Cardiac muscle cell (in vitro differentiated cells and primary cell): ENCODE measurements around the gene IGIP. TPM values are rescaled to one million over a fixed set of nuclear protein-coding genes. Genes with fewer than 3 reads are reported as not detected.

ENCODE experiments used
- DNase-seq, 2 donors: peaks; one replicate each; pipeline versions ENCODE4 v3.0.0 to v3.0.0-alpha.2; 2010 to 2017; ENCODE audit warnings: low read depth in 1 of 2, low spot score in 1 of 2
- H3K27ac ChIP-seq: fragments of 200-600 bp; sonication (generic); 2 replicates; pipeline ENCODE4 v1.5.1; 2016
- H3K27me3 ChIP-seq: fragments of 200-600 bp; sonication (generic); 2 replicates; pipeline ENCODE4 v1.6.0; 2016; ENCODE audit warnings: control low read depth
- H3K36me3 ChIP-seq: fragments of 200-600 bp; sonication (generic); 2 replicates; pipeline ENCODE4 v1.5.1; 2016; ENCODE audit warnings: control low read depth
- H3K4me1 ChIP-seq: fragments of 200-600 bp; sonication (generic); 2 replicates; pipeline ENCODE4 v1.8.1; 2017; ENCODE audit warnings: low read depth, mild to moderate bottlenecking, mixed run types
- H3K4me3 ChIP-seq: fragments of 200-600 bp; sonication (generic); 2 replicates; pipeline ENCODE4 v1.5.1; 2016; ENCODE audit warnings: mild to moderate bottlenecking
- H3K9me3 ChIP-seq: fragments of 200-600 bp; sonication (generic); 2 replicates; pipeline ENCODE4 v1.5.1; 2017; ENCODE audit warnings: low read depth, mild to moderate bottlenecking, control low read depth
- polyA plus RNA-seq: library from polyadenylated mRNA; unstranded; fragments of >200 nt; fragmentation: Nextera tagmentation; extraction: Ambion mirVana; gene quantifications from 2 replicates; pipeline ENCODE4 v1.2.1, GENCODE V29; 2016
- total RNA-seq: library from RNA; depleted of rRNA; stranded (reverse); fragments of >200 nt; gene quantifications from 2 replicates; pipeline ENCODE4 v1.2.3, GENCODE V29; 2016
- TF ChIP-seq, protein P1 (sequence below): IDR thresholded peaks from 2 replicates; pipeline ENCODE4 v1.5.1; 2012; ENCODE audit warnings: low read depth, mild to moderate bottlenecking, low read length

Gene IGIP
- total and polyA plus RNA-seq, 2 experiments from 2014 or later, result 0.51 to 4.8 TPM

DNA sequence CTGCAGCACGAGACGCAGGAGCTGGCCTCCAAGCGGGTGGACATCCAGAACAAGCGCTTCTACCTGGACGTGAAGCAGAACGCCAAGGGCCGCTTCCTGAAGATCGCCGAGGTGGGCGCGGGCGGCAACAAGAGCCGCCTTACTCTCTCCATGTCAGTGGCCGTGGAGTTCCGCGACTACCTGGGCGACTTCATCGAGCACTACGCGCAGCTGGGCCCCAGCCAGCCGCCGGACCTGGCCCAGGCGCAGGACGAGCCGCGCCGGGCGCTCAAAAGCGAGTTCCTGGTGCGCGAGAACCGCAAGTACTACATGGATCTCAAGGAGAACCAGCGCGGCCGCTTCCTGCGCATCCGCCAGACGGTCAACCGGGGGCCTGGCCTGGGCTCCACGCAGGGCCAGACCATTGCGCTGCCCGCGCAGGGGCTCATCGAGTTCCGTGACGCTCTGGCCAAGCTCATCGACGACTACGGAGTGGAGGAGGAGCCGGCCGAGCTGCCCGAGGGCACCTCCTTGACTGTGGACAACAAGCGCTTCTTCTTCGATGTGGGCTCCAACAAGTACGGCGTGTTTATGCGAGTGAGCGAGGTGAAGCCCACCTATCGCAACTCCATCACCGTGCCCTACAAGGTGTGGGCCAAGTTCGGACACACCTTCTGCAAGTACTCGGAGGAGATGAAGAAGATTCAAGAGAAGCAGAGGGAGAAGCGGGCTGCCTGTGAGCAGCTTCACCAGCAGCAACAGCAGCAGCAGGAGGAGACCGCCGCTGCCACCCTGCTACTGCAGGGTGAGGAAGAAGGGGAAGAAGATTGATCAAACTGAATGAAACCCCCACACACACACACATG is 11.2 kb upstream of the IGIP start:
- H3K27ac ChIP-seq, result peak overlapping the region; percentile 64
- no peaks in the 10 kb centered on the region for H3K9me3 ChIP-seq
- peak overlapping the region; percentile 67 for H3K4me3 ChIP-seq
- no peaks in the 10 kb centered on the region for H3K36me3 ChIP-seq
- peak; percentile 57 to 71 for DNase-seq
- TF ChIP-seq, protein P1, sequence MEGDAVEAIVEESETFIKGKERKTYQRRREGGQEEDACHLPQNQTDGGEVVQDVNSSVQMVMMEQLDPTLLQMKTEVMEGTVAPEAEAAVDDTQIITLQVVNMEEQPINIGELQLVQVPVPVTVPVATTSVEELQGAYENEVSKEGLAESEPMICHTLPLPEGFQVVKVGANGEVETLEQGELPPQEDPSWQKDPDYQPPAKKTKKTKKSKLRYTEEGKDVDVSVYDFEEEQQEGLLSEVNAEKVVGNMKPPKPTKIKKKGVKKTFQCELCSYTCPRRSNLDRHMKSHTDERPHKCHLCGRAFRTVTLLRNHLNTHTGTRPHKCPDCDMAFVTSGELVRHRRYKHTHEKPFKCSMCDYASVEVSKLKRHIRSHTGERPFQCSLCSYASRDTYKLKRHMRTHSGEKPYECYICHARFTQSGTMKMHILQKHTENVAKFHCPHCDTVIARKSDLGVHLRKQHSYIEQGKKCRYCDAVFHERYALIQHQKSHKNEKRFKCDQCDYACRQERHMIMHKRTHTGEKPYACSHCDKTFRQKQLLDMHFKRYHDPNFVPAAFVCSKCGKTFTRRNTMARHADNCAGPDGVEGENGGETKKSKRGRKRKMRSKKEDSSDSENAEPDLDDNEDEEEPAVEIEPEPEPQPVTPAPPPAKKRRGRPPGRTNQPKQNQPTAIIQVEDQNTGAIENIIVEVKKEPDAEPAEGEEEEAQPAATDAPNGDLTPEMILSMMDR, result no peak
- H3K4me1 ChIP-seq, result peaks cover 30% of the 10 kb centered on the region
- peaks cover 40% of the 10 kb centered on the region for H3K27me3 ChIP-seq

DNA sequence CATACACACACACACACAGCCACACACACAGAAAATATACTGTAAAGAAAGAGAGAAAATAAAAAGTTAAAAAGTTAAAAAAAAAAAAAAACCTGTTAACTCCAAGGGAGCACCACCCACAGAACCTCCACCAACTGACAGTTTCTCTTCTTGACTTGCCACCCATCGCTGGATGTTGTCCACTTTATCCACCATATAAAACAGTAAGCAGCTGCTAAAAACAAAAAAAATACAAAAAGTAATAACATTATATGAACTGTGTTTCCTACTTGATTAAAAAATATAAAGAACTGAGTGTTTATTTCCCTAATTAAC is 10.6 kb upstream of the IGIP start:
- TF ChIP-seq, protein P1, result no peak
- Histone ChIP-seq H3K4me1 (peaks cover 30% of the 10 kb centered on the region), H3K36me3 (no peaks in the 10 kb centered on the region), H3K27ac (no peak overlapping the region), H3K9me3 (no peaks in the 10 kb centered on the region), H3K4me3 (peak overlapping the region; percentile 67), H3K27me3 (peaks cover 34% of the 10 kb centered on the region)
- no peak for DNase-seq

DNA sequence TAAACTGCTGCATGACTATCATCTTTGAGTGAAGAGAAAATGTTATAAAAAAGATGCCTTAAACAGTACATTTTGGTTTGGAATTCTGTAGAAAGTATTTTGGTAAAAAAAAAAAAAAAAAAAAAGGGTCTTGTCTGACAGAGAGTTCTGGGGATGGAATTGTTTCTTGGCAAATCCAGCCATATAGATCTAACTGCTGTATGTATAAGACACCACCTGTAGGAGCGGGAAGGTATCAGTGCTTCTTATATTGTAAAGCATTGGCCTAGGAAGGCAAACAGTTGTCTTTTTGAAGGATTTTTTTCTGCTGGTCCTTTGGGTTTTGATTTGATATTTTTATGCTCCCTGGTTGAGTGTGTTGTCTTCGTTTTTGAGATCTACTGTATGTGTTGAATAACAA is 9.0 kb upstream of the IGIP start:
- H3K9me3 ChIP-seq, result no peaks in the 10 kb centered on the region
- peaks cover 30% of the 10 kb centered on the region for H3K4me1 ChIP-seq
- no peaks in the 10 kb centered on the region for H3K36me3 ChIP-seq
- no peak overlapping the region for H3K27ac ChIP-seq
- TF ChIP-seq, protein P1, result no peak
- H3K4me3 ChIP-seq, result peak overlapping the region; percentile 67
- no peak for DNase-seq
- H3K27me3 ChIP-seq, result peaks cover 23% of the 10 kb centered on the region

DNA sequence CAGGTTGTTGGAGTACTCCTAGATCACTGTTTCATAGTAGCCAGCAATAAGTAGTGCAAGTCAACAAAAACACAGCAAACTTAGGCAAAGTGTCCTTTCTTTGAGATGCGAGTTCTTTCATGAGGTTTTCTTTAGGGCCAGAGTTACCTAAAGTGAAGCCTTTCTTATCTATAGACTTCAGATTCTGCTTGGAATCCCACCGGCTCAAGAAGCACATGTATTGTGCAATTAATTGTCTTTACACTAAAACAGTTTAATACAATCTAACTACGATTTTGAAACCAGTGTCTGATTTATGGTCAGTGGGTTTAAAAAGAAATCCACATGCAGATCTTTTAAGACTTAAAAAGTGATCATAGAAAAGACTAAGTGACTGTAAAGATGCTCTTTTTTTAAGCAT is 8.2 kb upstream of the IGIP start:
- H3K27me3 ChIP-seq, result peaks cover 15% of the 10 kb centered on the region
- H3K36me3 ChIP-seq, result no peaks in the 10 kb centered on the region
- H3K9me3 ChIP-seq, result no peaks in the 10 kb centered on the region
- H3K4me3 ChIP-seq, result no peak overlapping the region
- H3K4me1 ChIP-seq, result peaks cover 31% of the 10 kb centered on the region
- TF ChIP-seq, protein P1, result no peak
- no peak overlapping the region for H3K27ac ChIP-seq
- no peak for DNase-seq

DNA sequence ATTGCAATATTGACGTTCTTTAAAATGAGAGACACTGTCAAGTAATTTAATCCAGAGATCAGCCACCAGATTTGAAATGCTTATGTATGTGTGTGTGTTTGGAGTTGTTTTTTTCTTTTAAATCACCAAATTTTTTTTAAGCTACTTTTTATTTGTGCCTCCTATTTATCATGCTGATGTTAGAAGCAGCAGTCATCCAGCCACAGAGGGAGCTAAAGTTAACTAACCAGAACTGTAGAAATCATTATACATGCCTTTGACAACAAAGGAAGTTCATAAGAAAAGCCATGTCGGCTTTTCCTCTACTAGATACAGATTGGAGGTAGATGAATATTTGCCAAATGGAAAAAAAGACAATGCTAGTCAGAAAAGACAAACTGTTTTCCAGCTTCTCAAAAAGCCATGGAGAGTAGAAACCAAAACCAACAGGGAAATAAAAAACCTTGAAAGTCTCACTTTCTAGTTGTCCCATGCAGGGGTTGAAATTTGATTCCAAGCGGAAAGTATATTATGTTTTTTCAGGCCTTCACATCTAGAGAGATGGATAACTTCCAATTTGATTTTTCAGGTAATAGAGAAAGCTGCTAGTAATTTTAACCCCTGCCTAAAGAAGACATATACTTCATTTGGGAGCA is 7.3 kb upstream of the IGIP start:
- no peaks in the 10 kb centered on the region for H3K36me3 ChIP-seq
- no peak overlapping the region for H3K4me3 ChIP-seq
- H3K27me3 ChIP-seq, result peaks cover 6% of the 10 kb centered on the region
- no peak for DNase-seq
- no peaks in the 10 kb centered on the region for H3K9me3 ChIP-seq
- TF ChIP-seq, protein P1, result peak; percentile 5
- H3K27ac ChIP-seq, result no peak overlapping the region
- peaks cover 40% of the 10 kb centered on the region for H3K4me1 ChIP-seq
